Forelimb muscle (tissue), 1 donor: ENCODE measurements around the gene ZFYVE1. TPM values are rescaled to one million over a fixed set of nuclear protein-coding genes. Genes with fewer than 3 reads are reported as not detected.

ENCODE experiments used
- DNase-seq: peaks from one replicate; pipeline ENCODE4 v3.0.0-alpha.2; 2013; ENCODE audit warnings: low read depth
- polyA plus RNA-seq: library from polyadenylated mRNA; unstranded; fragments of 120-200 nt; gene quantifications from one replicate; pipeline ENCODE4 v1.2.1, GENCODE V29; 2013; ENCODE audit not compliant: insufficient read length

The ZFYVE1 gene
- polyA plus RNA-seq, 1 donor = 13.9 TPM

GRCh38 chr14:72920008-72920407 lies 106.9 kb downstream of the ZFYVE1 start:
- DNase-seq = no peak

Other genes starting within 250 kb of the ZFYVE1 start
- 4.6 TPM for gene DPF3, start 133.0 kb downstream of the ZFYVE1 start, polyA plus RNA-seq
- 17.6 TPM for gene DCAF4, start 100.6 kb downstream of the ZFYVE1 start, polyA plus RNA-seq
- 80.1 TPM for gene RBM25, start 31.4 kb upstream of the ZFYVE1 start, polyA plus RNA-seq
- 29.6 TPM for gene PSEN1, start 109.4 kb upstream of the ZFYVE1 start, polyA plus RNA-seq
- 1.2 TPM for gene PAPLN, start 210.4 kb upstream of the ZFYVE1 start, polyA plus RNA-seq